Muscle layer of colon (tissue), 2 donors: Measurements from ENCODE around the gene RBP3.

Experiments
- H3K27ac ChIP-seq: one replicate; pipeline ENCODE4 v1.7.0; 2013; ENCODE audit warnings: low read depth, mild to moderate bottlenecking, low read length, moderate library complexity
- H3K27me3 ChIP-seq, 2 donors: one replicate each; pipeline ENCODE4 v1.7.0; 2013; ENCODE audit warnings: low read length in 2 of 2, mild to moderate bottlenecking in 2 of 2; ENCODE audit not compliant: insufficient read depth in 2 of 2, control insufficient read depth in 1 of 2
- H3K36me3 ChIP-seq: one replicate; pipeline ENCODE4 v1.7.0; 2013; ENCODE audit warnings: mild to moderate bottlenecking, low read length; ENCODE audit not compliant: insufficient read depth
- H3K4me1 ChIP-seq: one replicate; pipeline ENCODE4 v1.7.0; 2013; ENCODE audit warnings: mild to moderate bottlenecking, low read length; ENCODE audit not compliant: insufficient read depth
- H3K4me3 ChIP-seq, 2 donors: one replicate each; pipeline ENCODE4 v1.7.0; 2013; ENCODE audit warnings: low read length in 2 of 2, low read depth in 1 of 2, mild to moderate bottlenecking in 1 of 2, moderate library complexity in 1 of 2
- H3K9ac ChIP-seq: one replicate; pipeline ENCODE4 v1.7.0; 2013; ENCODE audit warnings: low read length
- H3K9me3 ChIP-seq: one replicate; pipeline ENCODE4 v1.7.0; 2013; ENCODE audit warnings: mild to moderate bottlenecking, low read length
- donor health status: abdominal sarcoma.
- donor health status: Adenocarcinoma of cecum.

RBP3 gene

DNA sequence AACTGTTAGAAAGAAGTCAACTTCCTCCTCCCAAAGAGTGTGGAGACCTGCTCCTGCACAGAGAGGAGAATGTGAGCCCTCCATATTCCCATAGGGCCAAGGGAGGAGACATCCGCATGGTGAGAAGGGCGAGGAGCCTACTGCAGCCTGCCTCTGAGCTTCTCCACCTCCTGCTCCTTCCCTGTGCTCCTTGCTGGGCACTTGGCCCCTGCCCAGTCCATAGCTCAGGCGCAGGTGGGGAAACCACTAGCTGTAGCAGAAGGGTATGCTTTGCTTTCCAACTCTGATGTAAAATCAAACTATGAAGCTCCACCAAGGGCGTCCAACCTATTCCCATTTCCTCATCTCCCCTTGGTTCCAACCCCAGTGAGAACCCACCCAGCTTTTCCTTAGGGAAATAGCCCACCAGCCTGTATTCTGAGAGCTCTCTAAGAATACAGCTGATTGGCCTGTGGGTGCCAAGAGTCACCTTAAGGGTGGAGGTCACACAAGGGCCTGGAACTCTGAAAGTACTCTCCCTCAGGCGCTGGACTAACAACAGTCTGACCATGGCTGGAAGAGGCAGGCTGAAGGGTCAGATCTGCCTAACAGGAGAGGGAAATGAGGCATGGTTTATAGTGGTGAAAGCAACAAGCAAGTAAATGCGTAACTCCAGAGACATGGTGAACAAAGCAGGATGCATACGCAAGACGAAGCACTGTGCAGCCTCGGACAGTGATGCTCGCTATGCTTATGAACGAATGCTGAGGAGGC lies 22.0 kb downstream of the RBP3 start:
- no peak overlapping the region for H3K27ac ChIP-seq
- peaks cover 6% of the 10 kb centered on the region for H3K4me1 ChIP-seq
- no peaks in the 10 kb centered on the region for H3K27me3 ChIP-seq

DNA sequence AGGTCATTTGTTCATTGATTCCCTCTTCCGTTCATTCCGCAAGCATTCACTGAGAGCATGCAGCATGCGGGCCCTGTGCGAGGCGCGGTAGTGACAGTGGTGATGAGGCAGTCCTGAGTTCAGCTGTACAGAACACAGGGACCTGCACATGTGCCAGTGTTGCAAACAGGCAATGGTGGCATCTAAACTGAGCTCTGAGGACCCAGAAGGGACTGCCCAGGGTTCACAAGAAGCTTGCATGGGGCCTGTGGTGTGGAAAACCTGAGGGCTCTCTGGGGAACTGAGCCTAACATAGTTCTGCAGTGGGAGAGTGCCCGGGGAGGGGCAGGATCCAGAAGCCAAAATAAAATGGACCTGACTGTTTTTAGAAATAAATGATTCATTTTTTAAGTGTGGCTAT lies 22.7 kb downstream of the RBP3 start:
- Histone ChIP-seq H3K27ac (no peak overlapping the region), H3K4me3 (no peak overlapping the region), H3K4me1 (peaks cover 6% of the 10 kb centered on the region)

More for the DNA sequence above, 22.0 kb downstream of the RBP3 start:
- H3K9ac ChIP-seq, result no peak overlapping the region
- H3K9me3 ChIP-seq, result no peaks in the 10 kb centered on the region
- no peaks in the 10 kb centered on the region for H3K36me3 ChIP-seq
- H3K4me3 ChIP-seq, result no peak overlapping the region

DNA sequence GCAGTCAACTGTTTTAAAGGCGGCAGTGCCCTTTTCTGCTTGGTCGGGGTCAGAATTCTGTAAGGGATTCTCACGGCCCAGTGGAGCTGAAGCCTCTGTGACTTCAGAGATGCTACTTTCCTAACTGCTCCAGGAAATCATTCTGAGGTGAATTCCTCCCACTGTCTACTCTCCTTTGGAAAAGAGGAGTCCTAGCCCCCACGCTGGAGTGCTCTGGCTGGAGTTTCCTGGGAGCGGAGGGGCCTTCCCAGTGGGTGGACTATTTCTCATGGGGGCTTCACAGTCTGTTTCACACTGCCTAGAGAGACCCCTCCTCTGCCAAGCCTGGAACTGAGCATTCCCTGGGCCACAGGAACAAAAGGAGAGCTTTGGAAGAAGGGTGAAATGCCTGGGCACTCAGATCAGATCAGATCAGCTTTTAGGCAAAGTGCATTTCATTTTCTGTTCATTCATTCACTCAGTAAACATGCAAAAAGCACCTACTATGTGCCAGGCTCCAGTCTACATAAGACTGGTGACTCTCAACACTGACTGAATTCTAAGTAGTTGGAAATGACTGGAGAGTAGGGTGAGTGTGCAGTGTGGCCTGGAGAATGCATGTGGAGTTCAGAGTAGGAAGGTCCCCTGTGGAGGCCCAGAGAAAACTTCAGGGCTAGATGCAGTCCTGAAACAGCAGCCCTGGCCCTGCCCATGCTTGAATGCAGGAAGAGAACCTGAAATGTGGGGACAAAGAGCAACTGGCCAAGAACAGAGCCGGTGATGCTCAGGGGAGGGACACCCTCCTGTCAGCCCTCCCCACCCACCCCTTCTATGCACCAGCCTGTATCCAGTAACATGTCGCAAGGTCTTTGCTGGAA lies 23.7 kb downstream of the RBP3 start:
- Histone ChIP-seq H3K27ac (no peak overlapping the region), H3K4me1 (peaks cover 6% of the 10 kb centered on the region), H3K27me3 (no peaks in the 10 kb centered on the region), H3K9me3 (no peaks in the 10 kb centered on the region), H3K9ac (no peak overlapping the region), H3K36me3 (no peaks in the 10 kb centered on the region), H3K4me3 (no peak overlapping the region)

More for the DNA sequence above, 22.7 kb downstream of the RBP3 start:
- H3K36me3 ChIP-seq, result no peaks in the 10 kb centered on the region
- H3K9me3 ChIP-seq, result no peaks in the 10 kb centered on the region
- H3K9ac ChIP-seq, result no peak overlapping the region
- no peaks in the 10 kb centered on the region for H3K27me3 ChIP-seq

DNA sequence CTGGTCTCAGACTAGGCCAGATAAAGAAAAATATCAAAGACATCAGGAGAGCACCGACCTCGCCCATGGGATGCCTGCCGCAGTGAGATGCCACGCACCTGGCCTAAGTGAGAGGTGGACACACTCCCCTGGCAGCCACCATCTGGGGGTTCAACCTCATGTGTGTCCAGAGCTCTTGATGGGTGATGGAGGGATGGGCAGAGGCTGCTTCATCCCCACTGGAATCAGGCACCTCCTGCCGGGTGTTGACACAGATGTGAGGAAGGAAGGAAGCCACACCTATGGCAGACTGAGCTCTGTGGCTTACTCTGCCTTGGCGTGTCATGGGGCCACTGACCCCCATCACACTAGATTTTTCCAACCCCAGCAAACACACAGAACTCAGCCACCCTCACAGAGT lies 24.6 kb downstream of the RBP3 start:
- H3K9me3 ChIP-seq, result no peaks in the 10 kb centered on the region
- H3K4me3 ChIP-seq, result no peak overlapping the region
- peaks cover 6% of the 10 kb centered on the region for H3K4me1 ChIP-seq
- no peaks in the 10 kb centered on the region for H3K27me3 ChIP-seq
- no peaks in the 10 kb centered on the region for H3K36me3 ChIP-seq
- no peak overlapping the region for H3K9ac ChIP-seq
- H3K27ac ChIP-seq, result no peak overlapping the region

DNA sequence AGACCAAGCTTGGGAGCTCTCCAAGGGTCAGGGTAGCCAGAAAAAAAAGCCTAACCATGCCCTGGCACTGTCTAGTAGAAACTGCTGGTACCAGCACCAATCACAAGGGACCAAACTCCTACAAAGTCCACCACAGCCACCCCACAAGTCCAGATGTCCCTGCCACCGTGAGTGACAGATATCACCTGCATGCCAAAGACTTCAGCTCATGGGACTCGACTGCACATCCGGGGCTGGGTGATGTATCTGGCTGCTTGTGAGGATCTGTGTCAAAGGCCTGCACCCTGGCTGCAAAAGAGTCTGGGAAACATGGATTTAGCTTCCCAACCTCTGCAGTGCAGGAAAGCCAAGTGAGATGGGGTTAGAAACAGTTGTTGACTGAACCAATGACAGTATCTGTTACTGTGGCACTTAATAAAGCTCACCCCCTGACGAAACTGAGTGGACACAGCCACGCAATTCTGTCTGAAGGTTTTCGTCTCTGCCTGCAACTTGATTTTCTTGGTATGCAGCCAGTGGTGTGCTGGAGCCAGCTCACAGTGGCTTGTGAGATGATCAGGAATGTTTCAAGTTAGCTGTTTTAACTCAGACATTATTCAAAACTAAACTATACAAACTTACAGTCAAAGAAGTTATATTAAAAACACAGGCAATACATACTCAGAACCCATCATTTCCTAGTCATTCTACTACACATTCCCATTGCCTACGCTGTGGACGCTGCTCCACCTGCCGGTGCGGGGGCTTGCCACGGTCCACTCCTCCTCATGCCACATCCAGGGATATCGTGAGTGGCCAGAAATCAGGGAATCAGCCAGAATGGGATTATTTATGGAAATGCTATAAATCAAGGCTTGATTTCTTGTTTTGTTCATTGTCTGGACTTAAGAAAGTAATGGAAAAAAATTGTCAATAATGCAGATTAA lies 26.7 kb downstream of the RBP3 start:
- H3K27ac ChIP-seq, result no peak overlapping the region

DNA sequence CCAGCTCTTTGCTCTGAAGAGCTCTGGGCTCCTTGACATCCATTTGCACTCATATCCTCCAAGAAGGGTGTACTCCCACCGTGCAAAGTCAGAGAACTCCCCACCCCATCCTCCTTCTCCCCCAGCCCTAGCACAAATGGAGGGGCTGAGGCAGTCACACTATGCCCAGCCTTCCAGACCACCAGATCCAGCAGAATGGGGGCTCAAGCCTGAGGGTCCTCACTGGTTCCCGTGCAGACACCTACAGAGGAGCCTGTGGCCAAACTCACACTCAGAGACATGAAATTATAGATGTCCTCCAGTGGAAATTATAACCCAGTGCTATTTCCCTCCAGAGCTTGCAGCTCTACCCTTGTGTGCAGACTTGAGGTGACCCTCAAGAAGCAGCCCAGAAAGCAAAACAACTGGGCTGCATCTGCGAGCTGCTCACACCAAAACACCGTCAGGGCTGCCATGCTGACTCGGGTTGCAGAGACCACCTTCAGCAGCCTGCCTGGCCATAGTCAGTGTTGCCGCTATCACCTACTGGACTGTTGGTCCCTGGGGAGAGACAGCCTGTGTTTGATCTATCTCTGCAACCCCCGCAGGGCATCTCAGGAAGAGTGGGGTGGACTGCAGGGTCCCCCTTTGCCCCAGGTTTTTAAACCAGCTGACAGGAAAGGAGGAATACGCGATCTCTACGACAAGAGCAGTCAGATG lies 28.5 kb downstream of the RBP3 start:
- H3K27ac ChIP-seq, result no peak overlapping the region
- H3K27me3 ChIP-seq, result no peaks in the 10 kb centered on the region
- H3K9ac ChIP-seq, result no peak overlapping the region
- no peaks in the 10 kb centered on the region for H3K36me3 ChIP-seq
- peaks cover 6% of the 10 kb centered on the region for H3K4me1 ChIP-seq
- H3K9me3 ChIP-seq, result no peaks in the 10 kb centered on the region
- no peak overlapping the region for H3K4me3 ChIP-seq

More for the DNA sequence above, 26.7 kb downstream of the RBP3 start:
- H3K27me3 ChIP-seq, result no peaks in the 10 kb centered on the region
- H3K9me3 ChIP-seq, result no peaks in the 10 kb centered on the region
- no peaks in the 10 kb centered on the region for H3K36me3 ChIP-seq
- H3K9ac ChIP-seq, result no peak overlapping the region
- H3K4me3 ChIP-seq, result no peak overlapping the region
- H3K4me1 ChIP-seq, result peaks cover 6% of the 10 kb centered on the region

DNA sequence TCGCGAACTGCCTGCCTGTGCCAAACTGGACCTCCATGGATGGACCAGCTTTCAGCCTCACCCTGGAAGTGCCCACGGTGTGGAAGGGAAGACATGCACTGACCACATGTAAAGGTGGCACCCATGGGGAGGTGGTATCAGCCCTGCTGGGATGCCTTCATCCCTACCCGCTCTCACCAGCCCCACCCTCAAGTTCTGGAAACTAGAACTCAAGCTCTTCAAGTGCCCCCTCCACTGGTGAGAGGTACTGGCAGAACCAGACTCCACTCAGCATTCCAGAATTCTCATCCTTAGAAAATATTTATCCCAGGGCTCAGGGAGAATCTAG lies 30.0 kb downstream of the RBP3 start:
- no peaks in the 10 kb centered on the region for H3K36me3 ChIP-seq
- no peaks in the 10 kb centered on the region for H3K27me3 ChIP-seq
- H3K4me3 ChIP-seq, result no peak overlapping the region
- H3K27ac ChIP-seq, result no peak overlapping the region
- H3K9ac ChIP-seq, result no peak overlapping the region
- peaks cover 6% of the 10 kb centered on the region for H3K4me1 ChIP-seq
- H3K9me3 ChIP-seq, result no peaks in the 10 kb centered on the region

DNA sequence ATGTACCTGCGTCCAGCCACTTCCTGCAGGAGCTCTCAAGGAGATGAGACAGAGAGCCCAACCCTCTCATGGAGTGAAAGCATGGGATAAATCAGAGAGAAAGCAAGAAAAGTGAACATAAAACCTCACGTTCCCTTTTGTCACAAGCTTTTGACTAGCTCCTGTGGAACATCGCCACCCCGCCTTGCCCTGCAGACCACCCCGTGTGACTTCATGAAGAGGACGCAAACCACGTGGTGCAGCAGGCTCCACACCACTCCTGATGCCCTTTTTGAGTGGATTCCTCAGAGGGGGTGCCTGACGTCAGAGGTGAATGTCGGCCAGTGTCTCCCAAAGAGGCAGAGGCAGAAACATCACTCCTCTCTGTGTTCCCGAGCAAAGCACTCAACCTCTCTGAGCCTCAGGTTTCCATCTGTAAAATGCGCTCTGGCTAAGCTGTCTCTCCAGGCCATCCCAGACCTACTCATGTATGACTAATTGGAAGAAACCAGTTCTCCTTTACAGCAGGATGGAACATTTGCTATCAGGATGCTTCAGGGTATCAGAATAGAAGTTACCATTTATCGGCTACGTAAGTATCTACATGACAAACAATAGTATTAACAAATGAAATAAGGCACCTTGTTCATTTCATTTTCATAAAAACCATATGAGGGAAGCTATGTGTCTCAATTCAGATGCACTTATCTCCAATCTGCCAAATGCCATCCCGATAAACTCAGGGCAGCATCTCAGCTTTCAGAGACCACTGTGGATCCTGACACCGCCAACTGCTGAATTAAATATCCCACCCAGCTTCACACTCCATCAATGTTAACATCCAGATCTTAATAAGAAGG lies 30.7 kb downstream of the RBP3 start:
- H3K27me3 ChIP-seq, result no peaks in the 10 kb centered on the region
- no peak overlapping the region for H3K9ac ChIP-seq
- no peaks in the 10 kb centered on the region for H3K9me3 ChIP-seq
- H3K36me3 ChIP-seq, result no peaks in the 10 kb centered on the region
- no peak overlapping the region for H3K4me3 ChIP-seq
- H3K27ac ChIP-seq, result no peak overlapping the region
- H3K4me1 ChIP-seq, result peaks cover 6% of the 10 kb centered on the region

DNA sequence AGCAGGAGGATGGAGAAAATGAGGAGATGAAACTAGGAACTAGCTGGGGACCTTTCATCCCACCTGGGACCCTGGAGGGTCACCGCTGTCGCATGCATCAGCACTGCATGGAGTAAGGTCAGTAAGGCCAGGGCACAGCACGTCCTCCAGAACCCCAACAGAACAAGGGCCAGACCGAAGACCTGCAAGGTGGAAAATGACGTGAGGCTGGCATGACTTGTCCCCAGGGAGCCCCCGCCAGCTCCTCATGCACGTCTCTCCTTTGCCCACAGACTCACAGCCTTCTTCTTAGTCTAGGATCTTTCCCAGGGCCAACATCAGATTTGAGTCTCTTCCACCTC lies 31.3 kb downstream of the RBP3 start:
- Histone ChIP-seq H3K4me1 (peaks cover 6% of the 10 kb centered on the region), H3K9ac (no peak overlapping the region), H3K36me3 (no peaks in the 10 kb centered on the region), H3K27me3 (no peaks in the 10 kb centered on the region), H3K9me3 (no peaks in the 10 kb centered on the region), H3K4me3 (no peak overlapping the region), H3K27ac (no peak overlapping the region)

DNA sequence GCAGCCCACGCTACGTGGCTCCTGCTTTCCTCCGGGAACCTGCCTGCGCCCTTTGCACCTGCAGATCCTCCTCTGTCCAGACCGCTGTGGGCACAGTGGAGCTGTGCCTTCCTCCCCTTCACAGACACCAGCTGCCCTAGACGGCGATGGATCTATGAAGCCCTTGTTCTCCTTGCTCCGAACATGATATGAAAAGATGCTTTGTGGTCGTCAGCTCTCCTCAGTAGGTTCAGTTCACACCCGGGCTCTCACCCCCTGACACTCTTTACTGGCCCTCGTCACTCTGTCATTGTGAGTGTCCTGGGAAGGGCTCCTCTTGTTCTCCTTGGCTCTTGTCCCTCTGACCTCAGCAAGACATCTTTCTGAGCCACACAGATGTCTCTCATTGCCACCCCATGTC lies 31.7 kb downstream of the RBP3 start:
- Histone ChIP-seq H3K27me3 (no peaks in the 10 kb centered on the region), H3K9ac (no peak overlapping the region), H3K36me3 (no peaks in the 10 kb centered on the region), H3K4me1 (peaks cover 3% of the 10 kb centered on the region), H3K9me3 (no peaks in the 10 kb centered on the region), H3K27ac (no peak overlapping the region), H3K4me3 (no peak overlapping the region)
